H1 (cell line): Measurements from ENCODE around the gene PDE4B. TPM values are rescaled to one million over a fixed set of nuclear protein-coding genes. Genes with fewer than 3 reads are reported as not detected.

Experiments used
- CTCF ChIA-PET: fragments of 300-600 bp; sonication (Branson Sonifier 250); formaldehyde crosslinking; loops from one replicate; lab custom pipeline; 2021; ENCODE audit not compliant: partially characterized antibody; lab: Charles Lee
- POLR2A ChIA-PET: fragments of 300-600 bp; sonication (Branson Sonifier 250); formaldehyde crosslinking; loops from one replicate; lab custom pipeline; 2021; ENCODE audit warnings: inconsistent platforms; ENCODE audit not compliant: partially characterized antibody; lab: Charles Lee
- DNase-seq, 2 experiments: peaks; one replicate each; pipeline versions ENCODE4 v3.0.0 to v3.0.0-alpha.2; 2010 to 2022; ENCODE audit warnings: low spot score in 2 of 2, low read depth in 1 of 2, mixed read lengths in 1 of 2
- FAIRE-seq: peaks from 2 replicates; lab custom pipeline; 2011; peaks lifted over from hg19 to GRCh38; lab: Jason Lieb, UNC
- H2AFZ ChIP-seq: 2 replicates; pipeline ENCODE4 v1.8.1; 2012; ENCODE audit warnings: low read length, inconsistent platforms
- H2AK5ac ChIP-seq: 2 replicates; pipeline ENCODE4 v1.6.1; 2013; ENCODE audit warnings: low read depth, low read length
- H2BK120ac ChIP-seq: replicated peaks from 2 replicates; pipeline ENCODE3; 2013; ENCODE audit warnings: low read depth, low read length, inconsistent platforms
- H2BK12ac ChIP-seq: 2 replicates; pipeline ENCODE4 v1.6.1; 2013; ENCODE audit warnings: low read depth, low read length
- H2BK15ac ChIP-seq: 2 replicates; pipeline ENCODE4 v1.6.1; 2013; ENCODE audit warnings: low read length
- H2BK20ac ChIP-seq: 2 replicates; pipeline ENCODE4 v1.6.1; 2013; ENCODE audit warnings: low read length
- H2BK5ac ChIP-seq: 2 replicates; pipeline ENCODE4 v1.6.1; 2013; ENCODE audit warnings: low read depth, low read length
- H3K14ac ChIP-seq: 2 replicates; pipeline ENCODE4 v1.6.1; 2013; ENCODE audit warnings: inconsistent platforms; ENCODE audit not compliant: insufficient read length
- H3K18ac ChIP-seq: 2 replicates; pipeline ENCODE4 v1.6.1; 2013; ENCODE audit warnings: low read length; ENCODE audit errors: extremely low read depth
- H3K23ac ChIP-seq: 2 replicates; pipeline ENCODE4 v1.6.1; 2013; ENCODE audit warnings: inconsistent platforms; ENCODE audit not compliant: insufficient read length
- H3K23me2 ChIP-seq: 2 replicates; pipeline ENCODE4 v1.6.1; 2013; ENCODE audit warnings: low read depth, low read length
- H3K27ac ChIP-seq: 2 replicates; pipeline ENCODE4 v1.6.1; 2011; ENCODE audit warnings: low read depth, low read length, inconsistent platforms
- H3K27me3 ChIP-seq, 4 experiments: replicated peaks in 1 of 4; 1 replicate in 1 of 4; 2 replicates in 3 of 4; pipeline versions ENCODE4 v1.6.1 to v1.8.1; 2011 to 2013; ENCODE audit warnings: low read length in 3 of 4, mild to moderate bottlenecking in 3 of 4, inconsistent platforms in 2 of 4, mixed read lengths in 2 of 4, moderate library complexity in 1 of 4; ENCODE audit not compliant: control insufficient read depth in 3 of 4, insufficient read depth in 3 of 4; ENCODE audit errors: extremely low read depth in 1 of 4
- H3K36me3 ChIP-seq, 4 experiments: 2 replicates each; pipeline versions ENCODE4 v1.6.1 to v1.8.1; 2011 to 2013; ENCODE audit warnings: mild to moderate bottlenecking in 4 of 4, low read length in 3 of 4, moderate library complexity in 2 of 4, control low read depth in 1 of 4, inconsistent platforms in 1 of 4; ENCODE audit not compliant: insufficient read depth in 4 of 4, control insufficient read depth in 2 of 4
- H3K4ac ChIP-seq: replicated peaks from 2 replicates; pipeline ENCODE3; 2013; ENCODE audit warnings: low read length, low read depth, mixed read lengths, inconsistent platforms; ENCODE audit not compliant: insufficient read length
- H3K4me1 ChIP-seq, 4 experiments: replicated peaks in 1 of 4; 1 replicate in 1 of 4; 2 replicates in 3 of 4; pipeline versions ENCODE4 v1.6.1 to v1.8.1; 2011 to 2013; ENCODE audit warnings: low read length in 3 of 4, inconsistent platforms in 2 of 4, mixed read lengths in 1 of 4; ENCODE audit not compliant: insufficient read depth in 4 of 4, control insufficient read depth in 3 of 4
- H3K4me2 ChIP-seq, 2 experiments: 2 replicates each; pipeline versions ENCODE4 v1.6.1 to v1.8.1; 2011 to 2013; ENCODE audit warnings: low read depth in 2 of 2, low read length in 2 of 2, control low read depth in 1 of 2, inconsistent platforms in 1 of 2, mild to moderate bottlenecking in 1 of 2; ENCODE audit not compliant: insufficient read depth in 1 of 2
- H3K4me3 ChIP-seq, 4 experiments: fragments of 200-600, 300-600 bp in 1 of 4; sonication (generic), shearing (Covaris generic), sonication (Bioruptor Twin) in 1 of 4; 2 replicates each; pipeline versions ENCODE4 v1.5.1 to v1.8.1; 2011 to 2016; ENCODE audit warnings: low read length in 4 of 4, low read depth in 3 of 4, control low read depth in 2 of 4, inconsistent platforms in 2 of 4, mild to moderate bottlenecking in 2 of 4, mixed read lengths in 1 of 4, moderate library complexity in 1 of 4; ENCODE audit not compliant: insufficient read depth in 2 of 4; ENCODE audit errors: extremely low read depth in 1 of 4
- H3K56ac ChIP-seq: replicated peaks from 2 replicates; pipeline ENCODE3; 2013; ENCODE audit warnings: low read depth, mild to moderate bottlenecking, mixed read lengths, low read length, inconsistent platforms; ENCODE audit not compliant: insufficient read length
- H3K79me1 ChIP-seq: 2 replicates; pipeline ENCODE4 v1.6.1; 2013; ENCODE audit warnings: low read depth, low read length, control low read depth
- H3K79me2 ChIP-seq, 2 experiments: 2 replicates each; pipeline versions ENCODE4 v1.6.1 to v1.8.1; 2012 to 2013; ENCODE audit warnings: low read length in 2 of 2, mild to moderate bottlenecking in 2 of 2, inconsistent platforms in 1 of 2; ENCODE audit not compliant: insufficient read depth in 2 of 2, control insufficient read depth in 1 of 2
- H3K9ac ChIP-seq, 4 experiments: replicated peaks in 1 of 4; 1 replicate in 1 of 4; 2 replicates in 3 of 4; pipeline versions ENCODE4 v1.6.1 to v1.8.1; 2011 to 2013; ENCODE audit warnings: low read depth in 3 of 4, low read length in 3 of 4, control low read depth in 2 of 4, mild to moderate bottlenecking in 2 of 4, moderate library complexity in 2 of 4, inconsistent platforms in 1 of 4; ENCODE audit errors: extremely low read depth in 1 of 4
- H3K9me3 ChIP-seq, 2 experiments: 2 replicates each; pipeline versions ENCODE4 v1.6.1 to v1.8.1; 2012 to 2013; ENCODE audit warnings: mild to moderate bottlenecking in 2 of 2, moderate library complexity in 2 of 2, control low read depth in 1 of 2, inconsistent platforms in 1 of 2, low read depth in 1 of 2, low read length in 1 of 2, mixed read lengths in 1 of 2; ENCODE audit not compliant: insufficient read depth in 2 of 2
- H4K20me1 ChIP-seq, 2 experiments: replicated peaks in 1 of 2; 2 replicates each; pipeline versions ENCODE3 to v1.8.1; 2011 to 2013; ENCODE audit warnings: inconsistent platforms in 2 of 2, low read length in 2 of 2, mild to moderate bottlenecking in 1 of 2; ENCODE audit not compliant: insufficient read depth in 2 of 2, control insufficient read depth in 1 of 2
- H4K5ac ChIP-seq: 2 replicates; pipeline ENCODE4 v1.6.1; 2013; ENCODE audit warnings: low read length, low read depth, mixed read lengths, inconsistent platforms; ENCODE audit not compliant: insufficient read length
- H4K8ac ChIP-seq: 2 replicates; pipeline ENCODE4 v1.8.0; 2013; ENCODE audit warnings: mild to moderate bottlenecking, moderate library complexity, low read length, inconsistent platforms; ENCODE audit not compliant: insufficient read depth; ENCODE audit errors: extremely low read depth
- H4K91ac ChIP-seq: replicated peaks from 2 replicates; pipeline ENCODE3; 2013; ENCODE audit warnings: low read length, mixed read lengths, inconsistent platforms; ENCODE audit not compliant: insufficient read length
- BRCA1 ChIP-seq: IDR thresholded peaks from 2 replicates; pipeline ENCODE4 v1.6.1; 2012; ENCODE audit warnings: low read depth, low read length, improper control_type of control experiment
- CBX8 ChIP-seq: fragments of 300-800, 300-1000 bp; sonication (generic); IDR thresholded peaks from 2 replicates; pipeline ENCODE4 v1.7.1; 2016; ENCODE audit warnings: low read depth, low read length, borderline replicate concordance
- RBBP5 ChIP-seq: IDR thresholded peaks from 2 replicates; pipeline ENCODE4 v1.7.1; 2012; ENCODE audit warnings: low read depth, mild to moderate bottlenecking, inconsistent platforms, low read length, moderate library complexity, borderline replicate concordance
- SP2 ChIP-seq: IDR thresholded peaks from 2 replicates; pipeline ENCODE4 v1.6.1; 2012; ENCODE audit warnings: mild to moderate bottlenecking, low read length, inconsistent platforms
- YY1 ChIP-seq: IDR thresholded peaks from 2 replicates; pipeline ENCODE4 v1.6.1; 2011; ENCODE audit warnings: low read depth, mild to moderate bottlenecking, low read length
- ZNF274 ChIP-seq: IDR thresholded peaks from 2 replicates; pipeline ENCODE4 v1.7.0; 2012; ENCODE audit warnings: low read length, borderline replicate concordance; ENCODE audit errors: extremely low read depth
- WGBS, 2 experiments: shearing (Covaris generic) in 1 of 2; methylation state at CpG; one replicate each; pipeline versions ENCODE4 v1.1.6 to v1.1.7; 2013 to 2015; ENCODE audit warnings: low lambda C conversion rate in 2 of 2, mixed read lengths in 2 of 2, inconsistent platforms in 1 of 2, low coverage in 1 of 2, missing lambda C conversion rate in 1 of 2; ENCODE audit not compliant: insufficient replicate concordance in 2 of 2, insufficient coverage in 1 of 2, insufficient read length in 1 of 2; ENCODE audit errors: extremely low coverage in 1 of 2, missing lambda C conversion rate in 1 of 2; 5-methylcytosine and 5-hydroxymethylcytosine counted together
- polyA plus RNA-seq, 7 experiments: library from polyadenylated mRNA; depleted of rRNA in 3 of 7; stranded (reverse) in 5 of 7; unstranded in 2 of 7; fragments of >200 nt in 5 of 7; fragments of 200-250 nt in 2 of 7; gene quantifications; 1 replicate in 5 of 7; 2 replicates in 1 of 7; 4 replicates in 1 of 7; pipeline versions ENCODE4 v1.2.1 to v1.2.3, GENCODE V29; 2011 to 2013; ENCODE audit warnings: missing spikeins in 2 of 7, mixed read lengths in 2 of 7
- total RNA-seq: library from RNA; stranded (reverse); fragmentation: NEBNext Ultra II Directional; extraction: Animal tissue kit (Norgen Biotek cat#: 25700); gene quantifications from 2 replicates; pipeline ENCODE4 v1.2.1, GENCODE V29; 2021

PDE4B gene
- total and polyA plus RNA-seq, 2 of the 8 experiments (the other 6 are each of a cell fraction or from before 2014, with no cell fraction given): 5.0 to 15.1 TPM

GRCh38 chr1:65820983-65821382, 28.3 kb downstream of the PDE4B start:
- no peak overlapping the region for H3K23ac ChIP-seq
- no peak overlapping the region for H2AFZ ChIP-seq
- no peak overlapping the region for H3K27ac ChIP-seq
- no peaks in the 10 kb centered on the region for H4K20me1 ChIP-seq
- H3K79me2 ChIP-seq: no peaks in the 10 kb centered on the region
- no peaks in the 10 kb centered on the region for H3K36me3 ChIP-seq
- no peak overlapping the region for H2BK5ac ChIP-seq
- no peak for DNase-seq
- no peak overlapping the region for H2AK5ac ChIP-seq
- no peak overlapping the region for H4K91ac ChIP-seq
- ChIA-PET CTCF (interaction anchor here (1.0 kb wide), 1 partner anchor 16 kb away, joined by 3 read pairs; no protein-coding TSS in a partner anchor), POLR2A (no interaction called here)
- no peak overlapping the region for H2BK12ac ChIP-seq
- H4K5ac ChIP-seq: no peak overlapping the region
- no peak overlapping the region for H3K4me2 ChIP-seq
- no peak overlapping the region for H4K8ac ChIP-seq
- H3K23me2 ChIP-seq: no peaks in the 10 kb centered on the region
- H3K4me1 ChIP-seq: no peaks in the 10 kb centered on the region
- no peak overlapping the region for H2BK120ac ChIP-seq
- TF ChIP-seq YY1 (no peak), ZNF274 (no peak), SP2 (no peak), BRCA1 (no peak), CBX8 (no peak), RBBP5 (no peak)
- H2BK20ac ChIP-seq: no peak overlapping the region
- H3K4ac ChIP-seq: no peak overlapping the region
- FAIRE-seq: no peak
- H3K9me3 ChIP-seq: no peaks in the 10 kb centered on the region
- no peaks in the 10 kb centered on the region for H3K79me1 ChIP-seq
- peaks cover 0 to 1% (median 0%) of the 10 kb centered on the region in 4 experiments; a peak in 1 of 7 replicates for H3K27me3 ChIP-seq
- no peak overlapping the region for H3K4me3 ChIP-seq
- no peak overlapping the region for H3K14ac ChIP-seq
- no peak overlapping the region for H3K9ac ChIP-seq
- WGBS, 2 experiments: 88% methylated on average over 1 of the region's 1 CpG; no CpG with 5 or more reads in 1 of the 2 experiments
- no peak overlapping the region for H3K18ac ChIP-seq
- no peak overlapping the region for H3K56ac ChIP-seq
- H2BK15ac ChIP-seq: no peak overlapping the region
